Activated T-cell treated with anti-CD3 and anti-CD28 coated beads, Interleukin-2, amount 50 U/mL, for 72 hours (primary cell): ENCODE data around the gene KLHDC4. TPM values are rescaled to one million over a fixed set of nuclear protein-coding genes. Genes with fewer than 3 reads are reported as not detected.
"Not testable (repeated sequence)": the region's sequence is repeated elsewhere in the genome, so short reads cannot be mapped to it uniquely, and the experiment has no call there.

ENCODE experiments used
- ATAC-seq, 2 donors: fragments of 150-1000 bp; cut with Tn5 transposase; replicated peaks in 1 of 2; 2 replicates each; pipeline ENCODE4 v1.10.0; 2021; ENCODE audit warnings: moderate library complexity in 2 of 2, mild to moderate bottlenecking in 1 of 2
- DNase-seq, 2 donors: peaks; one replicate each; pipeline ENCODE4 v3.0.0; 2021 to 2022; ENCODE audit warnings: mixed read lengths in 1 of 2
- H3K27ac Mint-ChIP-seq: one replicate; pipeline ENCODE4 v1.8.0; 2022; ENCODE audit warnings: mild to moderate bottlenecking, moderate library complexity, mixed read lengths
- H3K27me3 Mint-ChIP-seq: one replicate; pipeline ENCODE4 v1.8.0; 2022; ENCODE audit warnings: low read depth, mixed read lengths
- H3K36me3 Mint-ChIP-seq, 2 donors: one replicate each; pipeline ENCODE4 v1.8.0; 2022; ENCODE audit warnings: mixed read lengths in 2 of 2, mild to moderate bottlenecking in 1 of 2; ENCODE audit not compliant: insufficient read depth in 2 of 2
- H3K4me1 Mint-ChIP-seq: one replicate; pipeline ENCODE4 v1.8.0; 2022; ENCODE audit warnings: low read depth, mixed read lengths
- H3K4me3 Mint-ChIP-seq, 2 donors: one replicate each; pipeline ENCODE4 v1.8.0; 2022; ENCODE audit warnings: mild to moderate bottlenecking in 2 of 2, mixed read lengths in 2 of 2, moderate library complexity in 2 of 2
- H3K9me3 Mint-ChIP-seq, 2 donors: one replicate each; pipeline ENCODE4 v1.8.0; 2022; ENCODE audit warnings: mixed read lengths in 2 of 2
- total RNA-seq, 2 donors: library from RNA; stranded (reverse); gene quantifications; one replicate each; pipeline ENCODE4 v1.2.3, GENCODE V29; 2022

KLHDC4 gene
- total RNA-seq, 2 donors from 2014 or later, result 85.5 to 108 TPM

DNA sequence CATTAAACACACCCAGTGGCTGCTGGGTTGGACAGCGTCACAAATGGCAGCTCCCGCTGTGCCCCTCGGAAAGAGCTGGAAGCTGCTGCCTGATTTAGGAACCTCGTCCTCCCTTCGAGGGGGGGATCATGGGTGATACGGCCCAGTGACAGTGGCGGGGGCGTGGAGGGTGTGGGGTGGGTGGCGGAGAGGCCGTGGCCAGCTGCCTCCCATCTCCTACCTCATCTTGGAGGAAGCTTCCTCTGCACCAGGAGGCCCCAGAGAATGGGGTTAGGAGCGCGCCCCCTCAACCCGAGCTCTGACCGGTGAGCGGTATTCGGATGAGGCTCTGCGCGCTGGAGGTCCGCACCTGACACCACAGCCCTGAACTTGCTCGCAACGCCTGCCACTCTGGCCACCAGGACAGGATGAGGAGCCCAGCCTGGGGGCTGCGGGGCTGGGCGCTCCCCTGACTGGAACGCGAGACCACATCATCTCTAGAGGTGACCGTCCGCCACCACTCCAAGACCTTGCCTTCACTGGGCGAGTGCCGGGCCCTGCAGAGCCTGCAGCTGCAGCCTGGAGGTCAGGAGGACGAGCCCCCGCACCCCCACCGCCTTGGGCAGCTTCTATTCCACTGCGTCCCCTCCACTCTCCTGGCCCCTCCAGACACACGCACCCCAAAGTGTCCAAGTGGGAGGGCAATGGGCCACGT, 80.9 kb downstream of the KLHDC4 start:
- no peak overlapping the region for H3K27ac Mint-ChIP-seq
- no peaks in the 10 kb centered on the region for H3K9me3 Mint-ChIP-seq
- DNase-seq (no peak), ATAC-seq (no peak)
- H3K4me1 Mint-ChIP-seq, result peaks cover 14% of the 10 kb centered on the region
- H3K4me3 Mint-ChIP-seq, result no peak overlapping the region
- H3K36me3 Mint-ChIP-seq, result no peaks in the 10 kb centered on the region
- no peaks in the 10 kb centered on the region for H3K27me3 Mint-ChIP-seq

DNA sequence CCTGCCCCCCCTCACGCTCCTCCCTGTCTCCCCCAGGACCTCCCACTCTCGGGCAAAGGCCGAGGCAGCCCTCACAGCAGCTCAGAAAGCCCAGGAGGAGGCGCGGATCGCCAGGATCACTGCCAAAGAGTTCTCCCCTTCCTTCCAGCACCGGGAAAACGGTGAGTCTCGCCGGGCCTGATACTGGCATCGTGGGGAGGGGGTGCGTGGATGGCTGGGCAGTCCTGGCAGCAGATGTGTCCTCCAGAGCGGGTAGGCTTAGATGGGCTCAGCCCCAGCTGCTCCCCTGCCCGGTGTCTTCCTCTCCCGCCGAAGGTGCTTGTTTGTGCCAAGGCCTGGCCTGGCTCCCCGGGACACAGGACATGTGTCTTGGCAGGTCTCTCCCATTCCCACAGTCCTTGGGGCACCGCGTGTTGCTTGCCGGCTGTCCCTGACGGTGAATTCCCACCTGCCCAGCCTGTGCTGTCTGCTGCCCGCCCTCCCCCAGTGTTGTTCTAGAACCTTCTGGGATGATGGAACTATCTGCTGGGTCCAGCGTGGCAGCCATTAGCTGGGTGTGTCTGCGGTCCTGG, 81.6 kb downstream of the KLHDC4 start:
- no peak for DNase-seq
- H3K9me3 Mint-ChIP-seq, result no peaks in the 10 kb centered on the region
- H3K27me3 Mint-ChIP-seq, result no peaks in the 10 kb centered on the region
- peaks cover 14% of the 10 kb centered on the region for H3K4me1 Mint-ChIP-seq
- no peaks in the 10 kb centered on the region for H3K36me3 Mint-ChIP-seq
- no peak overlapping the region for H3K27ac Mint-ChIP-seq
- no peak overlapping the region for H3K4me3 Mint-ChIP-seq
- no peak for ATAC-seq

DNA sequence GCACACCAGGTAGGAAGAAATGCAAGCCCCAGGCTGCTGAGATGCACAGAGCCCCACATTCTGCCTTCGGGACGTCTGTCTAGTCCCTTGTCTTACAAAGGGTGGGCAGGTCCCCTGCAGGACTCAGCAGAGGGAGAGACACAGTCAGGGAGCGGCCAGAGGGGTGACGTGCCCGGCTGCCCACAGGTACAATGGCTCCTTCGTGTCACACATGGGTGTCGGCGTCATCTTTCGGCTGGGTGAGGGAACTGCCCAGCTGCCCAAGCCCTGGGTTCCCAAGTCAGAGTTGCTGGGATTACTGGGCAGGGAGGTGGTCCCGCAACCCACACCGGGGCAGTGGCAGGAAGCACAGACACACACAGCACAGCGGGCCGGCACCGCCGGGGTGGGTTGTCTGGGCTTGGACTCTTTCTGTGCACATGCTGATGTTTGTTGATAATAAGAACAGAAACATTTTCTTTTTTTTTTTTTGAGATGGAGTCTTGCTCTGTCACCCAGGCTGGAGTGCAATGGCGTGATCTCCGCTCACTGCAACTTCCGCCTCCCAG, 82.9 kb downstream of the KLHDC4 start:
- Mint-ChIP-seq H3K27ac (no peak overlapping the region), H3K36me3 (no peaks in the 10 kb centered on the region), H3K4me1 (peaks cover 14% of the 10 kb centered on the region), H3K4me3 (no peak overlapping the region), H3K27me3 (no peaks in the 10 kb centered on the region), H3K9me3 (no peaks in the 10 kb centered on the region)
- DNase-seq (no peak), ATAC-seq (no peak)

DNA sequence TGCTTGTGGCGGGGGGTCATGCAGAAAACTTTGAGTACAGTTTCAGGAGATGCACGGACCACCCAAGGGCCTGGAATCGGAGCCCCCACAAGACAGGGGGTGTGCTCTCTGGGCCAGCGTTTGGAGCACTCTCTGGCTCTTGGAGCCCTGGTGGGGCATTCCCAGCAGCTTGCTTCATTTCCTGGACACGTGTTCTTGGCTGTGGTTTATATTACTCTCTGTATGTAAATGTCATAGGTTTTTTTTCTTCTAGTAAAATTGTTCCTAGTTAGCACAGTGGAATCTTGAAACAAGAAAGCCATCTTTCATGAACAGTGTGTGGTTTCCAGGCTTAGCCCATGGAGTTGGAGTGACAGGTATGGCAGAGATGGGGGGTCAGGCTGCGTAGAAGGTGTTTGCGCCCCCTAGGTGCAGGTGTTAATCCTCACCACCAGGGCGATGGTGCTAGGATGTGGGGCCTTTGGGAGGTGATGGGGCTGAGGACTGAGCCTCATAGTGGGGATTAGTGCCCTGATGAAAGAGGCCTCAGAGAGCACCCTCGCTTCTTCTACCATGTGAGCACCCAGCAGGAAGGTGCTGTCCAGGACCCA, 83.7 kb downstream of the KLHDC4 start:
- Mint-ChIP-seq H3K4me3 (peak overlapping the region; percentile 18 to 28), H3K36me3 (no peaks in the 10 kb centered on the region), H3K9me3 (no peaks in the 10 kb centered on the region), H3K4me1 (peaks cover 14% of the 10 kb centered on the region), H3K27me3 (no peaks in the 10 kb centered on the region), H3K27ac (no peak overlapping the region)
- ATAC-seq, result peak; percentile 52 to 63
- DNase-seq, result peak; percentile 25 to 33

DNA sequence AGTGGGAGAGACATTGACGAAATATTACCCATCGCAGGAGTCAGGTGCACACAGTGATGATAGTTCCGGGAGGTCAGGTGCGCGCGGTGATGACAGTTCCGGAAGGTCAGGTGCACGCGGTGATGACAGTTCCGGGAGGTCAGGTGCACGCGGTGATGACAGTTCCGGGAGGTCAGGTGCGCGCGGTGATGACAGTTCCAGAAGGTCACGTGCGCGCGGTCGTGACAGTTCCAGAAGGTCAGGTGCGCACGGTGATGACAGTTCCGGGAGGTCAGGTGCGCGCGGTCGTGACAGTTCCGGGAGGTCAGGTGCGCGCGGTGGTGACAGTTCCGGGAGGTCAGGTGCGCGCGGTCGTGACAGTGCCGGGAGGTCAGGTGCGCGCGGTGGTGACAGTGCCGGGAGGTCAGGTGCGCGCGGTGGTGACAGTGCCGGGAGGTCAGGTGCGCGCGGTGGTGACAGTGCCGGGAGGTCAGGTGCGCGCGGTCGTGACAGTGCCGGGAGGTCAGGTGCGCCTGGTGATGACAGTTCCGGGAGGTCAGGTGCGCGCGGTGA, 84.7 kb downstream of the KLHDC4 start:
- DNase-seq, H3K9me3 Mint-ChIP-seq, H3K27me3 Mint-ChIP-seq, H3K4me3 Mint-ChIP-seq, H3K36me3 Mint-ChIP-seq, ATAC-seq, H3K27ac Mint-ChIP-seq: not testable (repeated sequence)
- peaks cover 14% of the 10 kb centered on the region for H3K4me1 Mint-ChIP-seq

DNA sequence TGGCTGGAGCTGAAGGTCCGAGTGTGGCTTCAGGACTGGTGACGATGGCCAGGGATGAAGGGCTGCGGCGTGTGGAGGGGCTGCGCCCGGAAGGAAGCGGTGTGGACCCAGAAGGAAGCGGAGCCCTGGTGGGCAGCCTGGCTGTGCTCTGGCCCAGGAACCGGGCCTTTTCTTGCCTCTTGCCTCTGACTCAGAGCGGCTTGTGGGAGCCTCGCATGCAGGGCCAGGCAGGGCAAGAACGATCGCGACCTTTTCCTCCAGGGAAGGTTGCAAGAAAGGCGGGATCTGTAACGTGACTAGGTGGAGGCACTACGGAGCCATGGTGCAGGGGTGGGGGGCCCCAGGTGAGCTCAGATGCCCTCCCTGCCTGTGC, 85.5 kb downstream of the KLHDC4 start:
- Mint-ChIP-seq H3K27ac (no peak overlapping the region), H3K36me3 (no peaks in the 10 kb centered on the region), H3K9me3 (no peaks in the 10 kb centered on the region), H3K4me1 (peaks cover 14% of the 10 kb centered on the region), H3K27me3 (no peaks in the 10 kb centered on the region), H3K4me3 (no peak overlapping the region)
- ATAC-seq (no peak), DNase-seq (no peak)

DNA sequence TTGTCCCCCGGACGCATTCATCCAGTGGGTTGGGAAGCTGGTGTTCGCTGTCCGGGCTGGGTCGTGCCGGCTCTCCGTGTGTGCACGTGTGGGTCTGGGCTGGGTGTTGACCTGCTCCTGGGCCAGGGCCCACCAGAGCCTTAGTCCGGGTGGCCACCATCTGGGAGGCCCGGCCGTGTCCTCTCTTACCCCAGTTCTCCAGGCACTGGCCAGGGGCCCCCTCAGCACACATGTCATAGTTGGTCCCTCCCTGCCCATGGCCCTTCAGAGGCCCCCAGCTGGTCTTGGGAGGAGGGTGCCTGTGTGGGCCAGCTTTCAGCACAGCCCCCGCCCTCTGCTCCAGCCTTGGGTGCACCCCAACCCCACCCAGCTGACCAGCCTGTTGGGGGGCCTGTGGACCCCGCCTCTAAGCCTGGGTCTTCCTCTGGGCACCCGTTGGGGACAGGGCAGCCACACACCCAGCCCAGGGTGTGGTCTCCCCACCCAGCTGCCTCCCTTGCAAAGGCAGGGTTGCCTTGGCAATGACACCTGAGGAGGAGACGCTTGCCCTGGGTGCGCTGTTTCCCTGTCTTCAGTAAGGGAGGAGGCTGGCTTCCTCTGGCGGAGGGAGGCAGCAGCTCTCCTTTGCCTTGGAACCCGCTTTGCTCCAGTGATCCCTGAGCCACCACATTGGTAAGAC, 86.1 kb downstream of the KLHDC4 start:
- Mint-ChIP-seq H3K27me3 (no peaks in the 10 kb centered on the region), H3K4me3 (no peak overlapping the region), H3K36me3 (no peaks in the 10 kb centered on the region), H3K4me1 (peaks cover 14% of the 10 kb centered on the region), H3K9me3 (no peaks in the 10 kb centered on the region), H3K27ac (no peak overlapping the region)
- DNase-seq (no peak), ATAC-seq (peak; percentile 14 to 16)

DNA sequence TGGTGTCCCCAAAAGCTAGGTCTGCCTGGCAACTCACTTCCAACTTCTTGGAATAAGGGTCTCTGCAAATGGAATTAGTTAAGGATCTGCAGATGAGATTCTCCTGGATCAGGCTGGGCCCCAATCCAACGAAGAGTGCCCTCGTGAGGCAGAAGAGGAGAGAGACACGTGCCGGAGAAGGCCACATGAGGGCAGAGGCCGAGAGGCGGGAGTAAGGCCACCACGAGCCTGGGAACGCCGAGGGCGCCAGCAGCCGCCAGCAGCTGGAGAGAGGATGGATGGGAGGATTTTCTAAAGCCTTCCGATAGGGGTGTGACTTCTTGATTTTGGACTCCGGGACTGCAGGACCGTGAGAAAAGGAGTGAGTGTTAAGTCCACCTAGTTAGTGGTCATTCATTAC, 87.2 kb downstream of the KLHDC4 start:
- no peak overlapping the region for H3K4me3 Mint-ChIP-seq
- no peaks in the 10 kb centered on the region for H3K9me3 Mint-ChIP-seq
- peaks cover 14% of the 10 kb centered on the region for H3K4me1 Mint-ChIP-seq
- no peaks in the 10 kb centered on the region for H3K36me3 Mint-ChIP-seq
- no peak overlapping the region for H3K27ac Mint-ChIP-seq
- ATAC-seq, result no peak
- no peak for DNase-seq
- no peaks in the 10 kb centered on the region for H3K27me3 Mint-ChIP-seq

DNA sequence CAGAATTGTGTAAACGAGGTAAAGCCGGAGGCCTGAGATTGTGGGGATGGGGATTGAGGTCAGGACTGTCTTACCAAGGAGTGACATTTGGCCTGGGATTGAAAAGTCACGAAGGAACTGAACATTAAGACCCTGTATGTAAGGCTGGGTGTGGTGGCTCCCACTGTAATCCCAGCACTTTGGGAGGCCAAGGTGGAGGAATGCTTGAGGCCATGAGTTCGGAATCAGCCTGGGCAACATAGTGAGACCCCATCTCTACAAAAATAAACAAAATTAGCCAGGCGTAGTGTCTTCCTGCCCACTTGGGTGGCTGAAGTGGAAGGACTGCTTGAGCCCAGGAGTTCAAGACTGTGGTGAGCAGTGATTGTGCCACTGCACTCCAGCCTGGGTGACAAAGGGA, 88.0 kb downstream of the KLHDC4 start:
- H3K4me3 Mint-ChIP-seq, result no peak overlapping the region

DNA sequence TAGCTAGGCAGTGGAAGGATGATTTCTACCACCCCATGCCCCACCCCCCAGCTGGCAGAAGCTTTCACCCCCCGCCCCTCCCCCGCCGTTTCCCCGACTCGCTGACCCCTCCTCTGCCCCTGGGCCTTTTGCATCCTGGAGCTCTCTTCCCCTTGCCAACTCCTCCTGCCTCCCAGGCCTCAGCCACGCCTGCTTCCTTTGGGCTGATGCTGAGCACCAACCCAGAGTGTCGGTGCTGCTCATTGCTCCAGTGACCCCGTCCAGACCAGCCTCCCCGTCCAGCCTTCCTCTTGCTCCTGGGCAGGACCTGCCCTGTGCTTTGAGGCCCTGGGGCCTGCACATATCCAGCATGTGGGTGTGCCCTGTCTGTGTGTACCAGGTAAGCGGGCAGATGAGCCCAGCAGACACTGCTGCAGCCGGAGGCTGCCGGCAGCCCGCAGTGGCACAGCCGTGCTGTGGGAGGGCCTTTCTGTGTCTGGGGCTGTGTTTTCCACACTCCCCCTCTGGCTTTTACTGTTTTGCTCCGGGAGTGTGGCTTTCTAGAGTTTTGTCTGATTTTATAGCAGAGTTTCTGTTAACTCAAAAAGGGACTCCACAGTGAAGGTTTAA, 90.6 kb downstream of the KLHDC4 start:
- no peak overlapping the region for H3K4me3 Mint-ChIP-seq

More for the DNA sequence above, 88.0 kb downstream of the KLHDC4 start:
- Mint-ChIP-seq H3K9me3 (no peaks in the 10 kb centered on the region), H3K36me3 (no peaks in the 10 kb centered on the region), H3K27ac (no peak overlapping the region), H3K4me1 (peaks cover 14% of the 10 kb centered on the region), H3K27me3 (no peaks in the 10 kb centered on the region)
- DNase-seq (no peak), ATAC-seq (no peak)

DNA sequence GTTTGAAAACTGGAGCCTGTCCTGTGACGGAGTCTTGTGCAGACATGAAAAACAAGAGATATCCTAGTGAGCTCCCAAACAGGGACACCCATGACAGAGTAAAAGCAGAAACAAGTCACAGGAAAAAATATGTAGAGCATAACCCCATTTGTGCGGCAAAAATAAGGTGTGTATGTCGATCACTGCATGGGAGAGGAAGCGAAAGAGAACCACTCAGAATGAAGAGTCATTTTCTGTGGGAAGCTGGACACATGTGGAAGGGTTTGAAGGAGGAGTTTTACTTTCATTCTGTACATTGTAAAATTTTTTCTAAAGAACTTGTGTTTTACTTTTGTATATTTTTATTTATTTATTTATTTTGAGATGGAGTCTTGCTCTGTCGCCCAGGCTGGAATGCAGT, 91.4 kb downstream of the KLHDC4 start:
- Mint-ChIP-seq H3K9me3 (no peaks in the 10 kb centered on the region), H3K4me1 (no peaks in the 10 kb centered on the region), H3K27me3 (no peaks in the 10 kb centered on the region), H3K4me3 (no peak overlapping the region), H3K27ac (no peak overlapping the region), H3K36me3 (no peaks in the 10 kb centered on the region)
- ATAC-seq (no peak), DNase-seq (no peak)

More for the DNA sequence above, 90.6 kb downstream of the KLHDC4 start:
- ATAC-seq (no peak), DNase-seq (no peak)
- Mint-ChIP-seq H3K4me1 (no peaks in the 10 kb centered on the region), H3K36me3 (no peaks in the 10 kb centered on the region), H3K27me3 (no peaks in the 10 kb centered on the region), H3K27ac (no peak overlapping the region), H3K9me3 (no peaks in the 10 kb centered on the region)

DNA sequence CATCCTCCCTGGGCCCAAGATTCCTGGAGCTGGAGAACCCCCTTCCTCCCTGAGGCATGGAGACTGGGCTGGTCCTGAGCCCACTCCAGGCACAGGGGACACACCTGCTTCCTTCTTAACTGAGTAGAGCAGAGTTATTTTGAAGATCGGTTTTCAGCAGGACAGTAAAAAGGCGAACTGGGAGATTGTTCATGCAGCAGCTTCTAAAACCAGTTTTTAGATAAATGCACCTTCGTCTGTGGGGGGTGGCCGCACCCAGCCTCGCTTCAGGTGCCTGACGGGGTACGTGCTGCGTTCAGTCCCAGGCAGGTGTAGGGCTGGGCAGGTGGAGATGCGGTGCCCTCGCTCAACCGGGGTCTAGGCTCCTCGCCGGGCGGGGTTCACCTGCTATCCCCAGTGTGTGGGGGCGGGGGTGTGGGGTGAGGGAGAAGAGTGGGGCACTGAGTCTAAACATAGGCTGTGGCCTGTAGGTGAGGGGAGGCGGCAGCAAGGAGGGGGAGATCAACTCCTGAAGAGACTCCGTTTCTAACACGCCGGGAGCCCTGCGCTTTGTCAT, 94.0 kb downstream of the KLHDC4 start:
- no peak for ATAC-seq

More for the DNA sequence above, 94.0 kb downstream of the KLHDC4 start:
- Mint-ChIP-seq H3K4me1 (no peaks in the 10 kb centered on the region), H3K27me3 (peaks cover 5% of the 10 kb centered on the region), H3K4me3 (no peak overlapping the region), H3K9me3 (no peaks in the 10 kb centered on the region), H3K27ac (no peak overlapping the region), H3K36me3 (no peaks in the 10 kb centered on the region)
- DNase-seq, result no peak
